NCI-H2196 treated with DMSO at 0.1 percent for 48 hours (cell line): ENCODE measurements around the gene ARSA.
"Not testable (repeated sequence)": the region's sequence is repeated elsewhere in the genome, so short reads cannot be mapped to it uniquely, and the experiment has no call there.

Source experiments
- DNase-seq: peaks from one replicate; lab custom pipeline; 2025; ENCODE audit not compliant: unreplicated experiment; lab: John Stamatoyannopoulos, UW

Gene ARSA

GRCh38 chr22:50624347-50625130 is 3.4 kb downstream of the ARSA start:
- no peak for DNase-seq

- peak; percentile 71 for DNase-seq
These were observed 5.1 kb downstream of the ARSA start for GRCh38 chr22:50622723-50623327.

- DNase-seq, result no peak
These were observed 5.8 kb downstream of the ARSA start for GRCh38 chr22:50621948-50622722.

- no peak for DNase-seq
These were observed 6.5 kb downstream of the ARSA start for GRCh38 chr22:50621356-50621880.

GRCh38 chr22:50620593-50621355 is 7.2 kb downstream of the ARSA start:
- no peak for DNase-seq

GRCh38 chr22:50614296-50614695 is 13.7 kb downstream of the ARSA start:
- DNase-seq, result not testable (repeated sequence)

- peak; percentile 75 for DNase-seq
These were observed 14.5 kb downstream of the ARSA start for GRCh38 chr22:50613291-50613981.

GRCh38 chr22:50612528-50613221 is 15.3 kb downstream of the ARSA start:
- no peak for DNase-seq

GRCh38 chr22:50612168-50612527 is 15.8 kb downstream of the ARSA start:
- DNase-seq, result no peak

- no peak for DNase-seq
These were observed 16.5 kb downstream of the ARSA start for GRCh38 chr22:50611341-50612060.

- DNase-seq, result no peak
These were observed 17.4 kb downstream of the ARSA start for GRCh38 chr22:50610581-50610980.

- DNase-seq, result no peak
These were observed 17.9 kb downstream of the ARSA start for GRCh38 chr22:50610041-50610451.

- DNase-seq, result no peak
These were observed 18.4 kb downstream of the ARSA start for GRCh38 chr22:50609599-50609998.

- no peak for DNase-seq
These were observed 19.0 kb downstream of the ARSA start for GRCh38 chr22:50608996-50609395.

GRCh38 chr22:50608058-50608840 is 19.7 kb downstream of the ARSA start:
- not testable (repeated sequence) for DNase-seq

GRCh38 chr22:50607659-50608020 is 20.3 kb downstream of the ARSA start:
- DNase-seq, result no peak

- no peak for DNase-seq
These were observed 20.9 kb downstream of the ARSA start for GRCh38 chr22:50606946-50607658.
